ENCODE measurements around the gene UVRAG. TPM values are rescaled to one million over a fixed set of nuclear protein-coding genes. Genes with fewer than 3 reads are reported as not detected.

UVRAG gene
- total RNA-seq, 1 donor from 2014 or later, result 7.4 TPM

DNA sequence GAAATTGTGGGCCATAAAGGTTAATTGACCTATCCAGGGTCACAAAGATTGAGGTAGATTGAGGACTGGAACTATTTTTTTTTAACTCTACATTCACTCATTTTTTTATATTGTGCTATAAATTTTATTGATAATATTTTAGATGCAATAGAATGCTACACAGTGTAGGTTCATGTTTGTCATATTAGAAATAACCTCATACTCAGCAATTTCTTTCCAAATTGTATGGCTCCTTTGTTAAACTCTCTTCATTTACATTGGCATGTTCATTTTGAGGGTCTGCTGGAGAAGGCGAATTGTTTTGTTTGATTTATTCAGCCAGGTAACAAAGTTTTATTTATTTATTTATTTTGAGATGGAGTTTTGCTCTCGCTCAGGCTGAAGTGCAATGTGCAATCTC lies 44.6 kb downstream of the UVRAG start:
- TF ChIP-seq, protein P1, sequence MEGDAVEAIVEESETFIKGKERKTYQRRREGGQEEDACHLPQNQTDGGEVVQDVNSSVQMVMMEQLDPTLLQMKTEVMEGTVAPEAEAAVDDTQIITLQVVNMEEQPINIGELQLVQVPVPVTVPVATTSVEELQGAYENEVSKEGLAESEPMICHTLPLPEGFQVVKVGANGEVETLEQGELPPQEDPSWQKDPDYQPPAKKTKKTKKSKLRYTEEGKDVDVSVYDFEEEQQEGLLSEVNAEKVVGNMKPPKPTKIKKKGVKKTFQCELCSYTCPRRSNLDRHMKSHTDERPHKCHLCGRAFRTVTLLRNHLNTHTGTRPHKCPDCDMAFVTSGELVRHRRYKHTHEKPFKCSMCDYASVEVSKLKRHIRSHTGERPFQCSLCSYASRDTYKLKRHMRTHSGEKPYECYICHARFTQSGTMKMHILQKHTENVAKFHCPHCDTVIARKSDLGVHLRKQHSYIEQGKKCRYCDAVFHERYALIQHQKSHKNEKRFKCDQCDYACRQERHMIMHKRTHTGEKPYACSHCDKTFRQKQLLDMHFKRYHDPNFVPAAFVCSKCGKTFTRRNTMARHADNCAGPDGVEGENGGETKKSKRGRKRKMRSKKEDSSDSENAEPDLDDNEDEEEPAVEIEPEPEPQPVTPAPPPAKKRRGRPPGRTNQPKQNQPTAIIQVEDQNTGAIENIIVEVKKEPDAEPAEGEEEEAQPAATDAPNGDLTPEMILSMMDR (conservative IDR thresholded peaks at IDR 0.05; ENCODE audit: low read depth, low read length), result no peak
- no peak for DNase-seq (ENCODE audit: low read depth)
- H3K4me3 ChIP-seq (ENCODE audit: low read depth, low read length), result no peak overlapping the region

DNA sequence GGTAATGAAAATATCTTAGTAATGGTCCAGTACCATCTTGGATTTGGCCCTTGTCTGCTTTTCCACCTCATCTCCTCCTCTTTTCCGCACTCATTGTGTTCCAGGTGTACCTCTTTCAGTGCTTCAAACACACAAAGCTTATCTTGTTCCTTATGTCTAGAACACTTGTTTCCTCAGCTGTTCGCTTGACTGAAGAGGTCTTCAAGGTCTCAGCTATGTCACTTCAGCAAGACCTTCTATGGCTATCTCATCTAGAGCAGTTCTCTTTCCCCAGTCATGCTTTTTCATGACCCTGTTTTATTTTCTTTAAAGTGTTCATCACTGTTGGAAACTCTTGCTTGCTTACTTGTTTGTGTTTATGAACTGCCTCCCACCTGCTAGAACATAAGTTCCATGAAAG lies 47.4 kb downstream of the UVRAG start:
- no peak overlapping the region for H3K4me3 ChIP-seq (ENCODE audit: low read depth, low read length)
- TF ChIP-seq, protein P1 (conservative IDR thresholded peaks at IDR 0.05; ENCODE audit: low read depth, low read length), result no peak
- DNase-seq (ENCODE audit: low read depth), result no peak

DNA sequence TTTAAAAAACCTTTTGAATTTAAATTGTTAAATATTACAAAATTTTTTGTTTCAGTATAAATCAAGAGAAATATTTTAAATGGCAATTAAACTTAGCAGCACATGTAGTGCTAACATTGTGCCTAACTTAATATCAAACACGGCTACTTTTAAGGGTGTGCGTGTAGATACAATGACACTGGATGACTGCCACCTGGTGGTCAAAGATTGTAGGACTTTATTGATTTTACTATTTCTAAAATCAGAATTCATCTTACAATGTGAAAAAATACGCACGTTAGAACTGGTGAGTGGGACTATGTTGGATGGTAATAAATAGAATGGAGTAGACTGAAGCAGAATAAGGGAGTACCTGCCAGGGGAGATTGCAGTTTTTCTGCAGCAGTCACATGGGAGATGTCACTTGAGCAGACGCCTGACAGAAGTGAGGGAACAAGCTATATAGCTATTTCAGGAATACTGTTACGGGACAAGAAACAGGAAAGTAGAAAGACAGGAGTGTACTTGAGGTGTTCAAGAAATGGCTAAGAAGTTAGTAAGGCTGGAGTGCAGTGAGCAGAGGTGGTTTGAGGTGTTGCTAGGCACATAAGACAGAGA lies 52.9 kb downstream of the UVRAG start:
- DNase-seq (ENCODE audit: low read depth), result no peak
- TF ChIP-seq, protein P1 (conservative IDR thresholded peaks at IDR 0.05; ENCODE audit: low read depth, low read length), result peak; percentile 79
- no peak overlapping the region for H3K4me3 ChIP-seq (ENCODE audit: low read depth, low read length)

DNA sequence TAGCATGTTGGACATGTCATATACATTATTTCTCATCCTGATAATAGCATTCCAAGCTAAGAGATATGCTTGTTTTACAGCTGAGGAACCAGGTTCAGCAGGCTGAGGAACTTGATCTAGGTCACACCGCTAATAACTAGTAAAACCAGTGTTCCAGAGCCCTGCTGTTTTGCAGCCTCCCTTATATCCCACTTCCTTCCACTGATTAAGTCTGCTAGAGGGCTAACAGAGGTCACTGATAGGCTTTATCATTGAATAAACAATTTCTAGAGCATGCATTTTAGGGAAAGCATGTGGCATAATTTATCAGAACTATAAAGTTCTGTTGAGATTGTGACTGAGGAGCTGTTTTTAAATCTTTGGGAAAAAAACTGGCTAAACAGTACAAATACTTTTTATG lies 54.0 kb downstream of the UVRAG start:
- TF ChIP-seq, protein P1 (conservative IDR thresholded peaks at IDR 0.05; ENCODE audit: low read depth, low read length), result no peak
- no peak for DNase-seq (ENCODE audit: low read depth)

DNA sequence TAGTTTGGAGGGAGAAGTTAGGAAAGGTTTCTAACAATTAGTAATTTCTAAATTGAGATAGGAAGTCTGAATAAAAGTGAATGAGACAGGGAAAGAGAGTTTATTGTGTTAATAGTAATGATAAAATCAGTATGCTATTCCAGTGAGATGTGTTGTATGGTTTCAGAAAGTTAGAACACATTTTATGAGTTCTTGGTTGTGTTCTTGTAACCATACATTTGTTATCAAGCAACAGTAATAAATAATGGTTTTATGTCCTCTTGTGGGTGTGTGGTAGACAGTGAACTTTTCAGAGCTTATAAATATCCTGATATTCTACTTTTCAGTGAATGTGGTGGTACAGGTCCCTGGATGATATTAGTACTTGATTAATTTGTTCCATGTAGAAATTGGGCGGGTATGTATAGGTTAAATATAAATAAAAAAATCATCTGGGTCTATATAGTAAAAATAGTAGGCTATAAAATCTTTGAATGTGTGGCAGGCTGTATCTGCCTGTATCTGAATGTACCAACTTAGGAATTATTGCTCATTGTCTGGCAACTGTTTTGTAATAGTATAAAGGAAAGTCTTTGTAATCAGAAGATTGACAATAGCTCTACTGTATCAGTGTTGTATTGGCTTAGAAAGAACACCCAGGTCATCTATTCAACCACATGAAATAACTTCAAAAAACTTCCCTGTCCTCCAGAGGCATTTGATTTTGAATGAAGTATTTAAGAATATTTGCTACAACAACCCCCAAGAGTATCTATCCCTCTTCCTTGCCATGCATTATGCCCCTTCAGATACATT lies 54.8 kb downstream of the UVRAG start:
- TF ChIP-seq, protein P1 (conservative IDR thresholded peaks at IDR 0.05; ENCODE audit: low read depth, low read length), result no peak
- H3K4me3 ChIP-seq (ENCODE audit: low read depth, low read length), result no peak overlapping the region
- no peak for DNase-seq (ENCODE audit: low read depth)

More for the DNA sequence above, 54.0 kb downstream of the UVRAG start:
- no peak overlapping the region for H3K4me3 ChIP-seq (ENCODE audit: low read depth, low read length)

DNA sequence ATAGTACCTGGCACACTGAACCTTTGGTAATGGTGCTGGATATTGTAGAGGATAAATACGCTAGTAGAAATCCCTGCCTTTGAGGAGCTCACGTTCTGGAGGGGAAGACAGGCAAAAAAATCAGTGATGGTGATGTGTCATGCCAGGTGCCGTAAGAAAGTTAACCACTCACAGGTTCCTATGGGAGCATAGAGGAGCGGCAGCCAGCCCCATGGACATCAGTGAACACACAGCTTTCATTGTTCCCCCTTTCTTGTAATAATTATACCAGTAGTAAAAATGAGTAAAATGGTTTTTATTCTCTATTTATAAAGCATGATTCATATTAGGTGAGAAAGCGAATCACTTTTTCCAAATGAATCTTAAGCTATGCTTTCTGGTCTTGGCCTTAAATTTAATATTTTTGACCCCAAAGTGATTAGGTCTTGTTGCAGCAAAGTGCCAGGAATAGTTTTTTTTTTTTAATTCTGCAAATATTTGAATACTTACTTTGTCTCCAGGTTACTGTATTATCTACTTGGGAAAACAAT lies 57.9 kb downstream of the UVRAG start:
- DNase-seq (ENCODE audit: low read depth), result no peak
- TF ChIP-seq, protein P1 (conservative IDR thresholded peaks at IDR 0.05; ENCODE audit: low read depth, low read length), result no peak

More for the DNA sequence above, 57.9 kb downstream of the UVRAG start:
- no peak overlapping the region for H3K4me3 ChIP-seq (ENCODE audit: low read depth, low read length)

Measured in epithelial cell of proximal tubule (primary cell).